ENCODE results near the gene TRPC4.

DNA sequence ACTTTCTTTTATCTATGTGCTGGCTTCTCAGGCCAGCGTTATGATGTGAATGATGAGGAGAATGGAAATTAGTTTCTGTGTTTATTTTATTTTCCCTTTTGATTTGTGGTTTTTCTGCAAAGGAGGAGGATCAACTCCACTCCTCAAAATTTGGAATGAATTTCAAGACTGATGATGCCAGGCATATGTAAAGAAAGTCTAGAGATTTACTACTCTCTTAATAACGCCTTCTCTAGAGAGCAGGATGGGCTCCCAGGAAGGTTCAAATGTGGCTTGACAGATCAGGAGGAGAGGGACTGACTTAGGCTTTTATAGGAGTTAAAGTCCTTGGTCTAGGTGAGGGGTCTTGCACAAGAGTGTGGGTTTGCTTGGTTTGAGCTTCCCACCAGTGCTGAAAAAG, 255.9 kb downstream of the TRPC4 start:
- no peak for TF ChIP-seq CSDC2 (CRISPR knock-in tag; IDR thresholded peaks at IDR 0.05)
- no peak for TF ChIP-seq ZNF8 (CRISPR knock-in tag; IDR thresholded peaks at IDR 0.05)
- no peak for TF ChIP-seq GLIS3 (CRISPR knock-in tag; IDR thresholded peaks at IDR 0.05)
- no peak for TF ChIP-seq PATZ1 (CRISPR knock-in tag; IDR thresholded peaks at IDR 0.05; ENCODE audit: borderline replicate concordance)
- no peak for TF ChIP-seq CREB5 (CRISPR knock-in tag; IDR thresholded peaks at IDR 0.05; ENCODE audit: low read depth)
- TF ChIP-seq ISL1 (CRISPR knock-in tag; IDR thresholded peaks at IDR 0.05) = no peak
- no peak for TF ChIP-seq OSR1 (CRISPR knock-in tag; IDR thresholded peaks at IDR 0.05)
- no peak for TF ChIP-seq TSHZ2 (CRISPR knock-in tag; IDR thresholded peaks at IDR 0.05)
- no peak for TF ChIP-seq BACH2 (CRISPR knock-in tag; IDR thresholded peaks at IDR 0.05; ENCODE audit: borderline replicate concordance)
- TF ChIP-seq ZNF70 (CRISPR knock-in tag; IDR thresholded peaks at IDR 0.05) = no peak
- no peak for TF ChIP-seq RARB (CRISPR knock-in tag; IDR thresholded peaks at IDR 0.05)
- TF ChIP-seq SNAI2 (CRISPR knock-in tag; IDR thresholded peaks at IDR 0.05) = no peak
- TF ChIP-seq ZFP3 (CRISPR knock-in tag; IDR thresholded peaks at IDR 0.05) = no peak
- no peak for TF ChIP-seq ARNTL (CRISPR knock-in tag; IDR thresholded peaks at IDR 0.05; ENCODE audit: borderline replicate concordance, low read depth)

All from SK-N-SH treated with all-trans-retinoic acid at 6 μM for 48 hours (cell line).